Type B pancreatic cell (in vitro differentiated cells): ENCODE data around the gene TAOK3. TPM values are rescaled to one million over a fixed set of nuclear protein-coding genes. Genes with fewer than 3 reads are reported as not detected.

Experiments
- DNase-seq: peaks from one replicate; pipeline ENCODE4 v3.0.0; 2021; ENCODE audit warnings: mixed read lengths; ENCODE audit not compliant: unreplicated experiment; ENCODE audit errors: extremely low spot score
- H3K27ac Mint-ChIP-seq: 2 replicates; pipeline ENCODE4 v1.8.0; 2021; ENCODE audit warnings: mild to moderate bottlenecking, mixed read lengths
- H3K27me3 Mint-ChIP-seq: 2 replicates; pipeline ENCODE4 v1.8.0; 2021; ENCODE audit warnings: mixed read lengths
- H3K36me3 Mint-ChIP-seq: 2 replicates; pipeline ENCODE4 v1.8.0; 2021; ENCODE audit warnings: mixed read lengths
- H3K4me1 Mint-ChIP-seq: one replicate; pipeline ENCODE4 v1.8.0; 2021; ENCODE audit warnings: mixed read lengths; ENCODE audit not compliant: unreplicated experiment
- H3K4me3 Mint-ChIP-seq: 2 replicates; pipeline ENCODE4 v1.8.0; 2021; ENCODE audit warnings: mild to moderate bottlenecking, mixed read lengths
- H3K9me3 Mint-ChIP-seq: 2 replicates; pipeline ENCODE4 v1.8.0; 2021; ENCODE audit warnings: mixed read lengths
- CTCF ChIP-seq: fragments of 200-600 bp; sonication (generic); conservative IDR thresholded peaks from 2 replicates; pipeline ENCODE4 v1.5.0; 2021; ENCODE audit warnings: antibody characterized with exemption, mild to moderate bottlenecking
- total RNA-seq: library from RNA; stranded (reverse); gene quantifications from 2 replicates; pipeline ENCODE4 v1.2.1, GENCODE V29; 2021; ENCODE audit warnings: low replicate concordance

Gene TAOK3
- total RNA-seq, 1 donor from 2014 or later, result 15.8 TPM

GRCh38 chr12:118164798-118165486 is 207.8 kb downstream of the TAOK3 start:
- H3K27ac Mint-ChIP-seq, result no peak overlapping the region
- TF ChIP-seq CTCF, result peak; percentile 77
- no peak overlapping the region for H3K4me3 Mint-ChIP-seq
- no peak for DNase-seq
- H3K36me3 Mint-ChIP-seq, result peaks cover 6% of the 10 kb centered on the region
- no peaks in the 10 kb centered on the region for H3K4me1 Mint-ChIP-seq
- no peaks in the 10 kb centered on the region for H3K9me3 Mint-ChIP-seq
- H3K27me3 Mint-ChIP-seq, result no peaks in the 10 kb centered on the region

GRCh38 chr12:118160536-118160935 is 212.2 kb downstream of the TAOK3 start:
- DNase-seq, result no peak
- no peak for TF ChIP-seq CTCF

GRCh38 chr12:118151755-118152154 is 221.0 kb downstream of the TAOK3 start:
- Mint-ChIP-seq H3K27me3 (no peaks in the 10 kb centered on the region), H3K36me3 (peaks cover 7% of the 10 kb centered on the region), H3K27ac (no peak overlapping the region), H3K4me3 (no peak overlapping the region), H3K4me1 (no peaks in the 10 kb centered on the region), H3K9me3 (no peaks in the 10 kb centered on the region)
- no peak for DNase-seq
- TF ChIP-seq CTCF, result no peak

More at GRCh38 chr12:118160536-118160935, 212.2 kb downstream of the TAOK3 start:
- no peaks in the 10 kb centered on the region for H3K9me3 Mint-ChIP-seq
- no peak overlapping the region for H3K27ac Mint-ChIP-seq
- no peak overlapping the region for H3K4me3 Mint-ChIP-seq
- H3K4me1 Mint-ChIP-seq, result no peaks in the 10 kb centered on the region
- H3K36me3 Mint-ChIP-seq, result peaks cover 8% of the 10 kb centered on the region
- no peaks in the 10 kb centered on the region for H3K27me3 Mint-ChIP-seq

GRCh38 chr12:118150625-118151024 is 222.1 kb downstream of the TAOK3 start:
- Mint-ChIP-seq H3K27me3 (no peaks in the 10 kb centered on the region), H3K4me3 (peak overlapping the region; percentile 9), H3K9me3 (no peaks in the 10 kb centered on the region), H3K27ac (peak overlapping the region; percentile 78), H3K36me3 (peaks cover 11% of the 10 kb centered on the region), H3K4me1 (no peaks in the 10 kb centered on the region)
- no peak for TF ChIP-seq CTCF
- no peak for DNase-seq

GRCh38 chr12:118148287-118148686 is 224.4 kb downstream of the TAOK3 start:
- no peaks in the 10 kb centered on the region for H3K9me3 Mint-ChIP-seq
- no peaks in the 10 kb centered on the region for H3K4me1 Mint-ChIP-seq
- peaks cover 26% of the 10 kb centered on the region for H3K36me3 Mint-ChIP-seq
- H3K27me3 Mint-ChIP-seq, result no peaks in the 10 kb centered on the region
- DNase-seq, result no peak
- no peak for TF ChIP-seq CTCF
- H3K4me3 Mint-ChIP-seq, result no peak overlapping the region
- H3K27ac Mint-ChIP-seq, result no peak overlapping the region

GRCh38 chr12:118145798-118146156 is 226.9 kb downstream of the TAOK3 start:
- no peak for TF ChIP-seq CTCF
- H3K9me3 Mint-ChIP-seq, result no peaks in the 10 kb centered on the region
- H3K27ac Mint-ChIP-seq, result no peak overlapping the region
- peaks cover 36% of the 10 kb centered on the region for H3K36me3 Mint-ChIP-seq
- H3K4me3 Mint-ChIP-seq, result no peak overlapping the region
- no peak for DNase-seq
- no peaks in the 10 kb centered on the region for H3K27me3 Mint-ChIP-seq
- no peaks in the 10 kb centered on the region for H3K4me1 Mint-ChIP-seq
